GM19452 (cell line): ENCODE results near the gene ARHGEF5.
"Not testable (repeated sequence)": the region's sequence is repeated elsewhere in the genome, so short reads cannot be mapped to it uniquely, and the experiment has no call there.

Source experiments
- ATAC-seq: cut with Tn5 transposase; IDR thresholded peaks from one replicate; pipeline ENCODE4 v1.9.1; 2021; ENCODE audit not compliant: unreplicated experiment

The ARHGEF5 gene

GRCh38 chr7:144355176-144355822, at the start of gene ARHGEF5:
TSS of gene ARHGEF5 (plus strand) at chr7:144355402. CDS start at chr7:144362670, 7,268 bp downstream.
- ATAC-seq = peak; percentile 74

GRCh38 chr7:144309702-144310101, 45.5 kb upstream of the ARHGEF5 start:
- not testable (repeated sequence) for ATAC-seq

DNA sequence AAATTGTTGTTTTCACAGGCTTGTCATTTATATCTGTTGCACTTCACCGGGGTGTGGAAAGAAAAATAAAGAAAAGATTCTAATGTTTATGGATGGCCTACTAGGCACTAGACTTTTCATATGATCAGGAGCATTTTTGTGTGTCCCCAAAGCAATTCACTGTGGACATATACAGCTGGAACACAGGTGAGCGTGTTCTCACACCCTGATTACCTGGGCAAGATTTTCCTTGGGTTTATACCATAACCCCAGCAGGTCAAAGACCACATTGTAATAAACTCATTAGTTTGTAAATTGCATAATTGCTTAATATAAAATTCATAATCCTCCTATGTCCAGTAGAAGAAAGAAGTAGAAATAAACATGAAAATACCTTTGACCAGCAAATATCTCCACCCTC, 44.0 kb upstream of the ARHGEF5 start:
- ATAC-seq = not testable (repeated sequence)

GRCh38 chr7:144311872-144312469, 43.2 kb upstream of the ARHGEF5 start, which contains the start of gene OR2A1:
TSS of gene OR2A1 (plus strand) at chr7:144312419. CDS start at chr7:144318125, 5,706 bp downstream.
- ATAC-seq = not testable (repeated sequence)

DNA sequence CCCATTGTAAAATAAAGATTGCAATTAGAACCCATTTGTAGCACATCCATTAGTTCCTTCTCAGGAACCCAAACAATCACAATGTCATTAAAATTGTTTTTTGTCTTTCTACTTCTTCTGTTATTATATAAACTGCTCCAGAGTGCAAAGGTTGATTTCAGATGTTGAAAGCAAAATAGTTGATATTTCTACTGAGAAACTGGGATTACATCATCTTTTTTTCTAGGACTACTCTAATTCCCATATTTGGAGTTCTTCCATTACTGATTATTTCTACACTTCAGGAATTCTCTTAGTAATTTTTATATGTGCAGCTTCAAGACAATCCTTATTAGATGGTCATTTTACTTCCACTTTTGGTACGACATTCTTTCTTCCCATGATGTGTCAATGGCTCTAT, 37.7 kb upstream of the ARHGEF5 start:
- not testable (repeated sequence) for ATAC-seq

GRCh38 chr7:144319547-144319946, 35.7 kb upstream of the ARHGEF5 start:
- ATAC-seq = not testable (repeated sequence)

DNA sequence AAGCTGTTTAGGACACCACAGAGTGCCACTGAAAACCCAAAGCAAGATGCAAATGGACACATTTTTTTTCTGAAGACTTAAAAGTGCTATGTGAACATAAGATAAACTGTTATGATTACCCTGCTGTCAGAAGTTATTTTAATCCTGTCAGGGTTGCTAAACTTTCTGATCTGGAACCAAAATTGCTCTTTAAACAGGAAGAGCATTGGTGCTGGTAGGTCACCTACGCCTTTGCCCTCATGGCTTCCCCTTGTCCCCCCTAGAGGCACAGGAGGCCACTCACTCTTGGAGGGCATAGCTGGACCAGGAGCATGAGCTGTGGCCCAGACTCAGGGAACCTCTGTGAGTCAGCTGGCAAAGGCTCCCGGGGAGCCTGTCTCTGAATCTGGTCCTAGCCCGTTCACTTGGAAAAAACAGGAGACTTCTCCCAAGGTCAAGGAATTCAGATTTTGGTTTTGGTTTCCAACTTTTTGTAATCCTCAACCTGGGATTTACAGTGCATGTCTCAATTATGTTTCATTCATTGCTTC, 33.5 kb upstream of the ARHGEF5 start:
- ATAC-seq = not testable (repeated sequence)

GRCh38 chr7:144323359-144323758, 31.8 kb upstream of the ARHGEF5 start:
- not testable (repeated sequence) for ATAC-seq

DNA sequence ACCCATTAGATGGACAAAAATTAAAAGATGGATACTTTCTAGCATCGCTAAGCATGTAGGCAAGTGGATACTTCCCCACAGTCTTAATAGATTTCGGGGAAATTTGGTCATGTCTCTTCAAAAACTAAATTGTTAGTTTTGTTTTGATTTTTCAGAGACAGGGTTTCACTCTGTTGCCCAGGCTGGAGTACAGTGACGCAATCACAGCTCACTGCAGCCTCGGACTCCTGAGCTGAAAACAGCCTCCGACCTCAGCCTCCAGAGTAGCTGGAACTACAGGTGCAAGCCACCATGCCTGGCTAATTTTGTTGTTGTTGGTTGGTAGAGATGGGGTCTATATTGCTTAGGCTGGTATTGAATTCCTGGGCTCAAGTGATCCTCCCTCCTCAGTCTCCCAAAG, 29.3 kb upstream of the ARHGEF5 start:
- ATAC-seq = not testable (repeated sequence)

DNA sequence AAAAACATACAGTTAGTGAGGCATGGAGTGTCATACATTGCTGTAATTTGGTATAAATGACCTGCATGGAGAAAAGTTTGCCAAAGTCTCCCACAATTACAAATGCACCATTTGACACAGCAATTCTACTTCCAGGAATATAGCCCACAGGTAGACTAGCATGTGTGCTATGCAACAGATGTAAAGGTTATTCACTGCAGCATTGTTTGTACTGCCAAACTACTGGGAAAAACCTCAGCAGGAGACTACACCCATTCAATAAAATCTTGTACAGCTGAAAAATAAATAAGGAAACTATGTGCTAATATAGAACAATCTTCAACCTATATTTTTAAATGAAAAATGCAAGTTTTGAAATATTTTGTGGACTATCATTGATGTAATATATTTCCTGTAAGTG, 25.2 kb upstream of the ARHGEF5 start:
- ATAC-seq = not testable (repeated sequence)

GRCh38 chr7:144331221-144331995, 23.8 kb upstream of the ARHGEF5 start:
- ATAC-seq = peak; percentile 61

- not testable (repeated sequence) for ATAC-seq
Observed at GRCh38 chr7:144331996-144332288, 23.3 kb upstream of the ARHGEF5 start.

DNA sequence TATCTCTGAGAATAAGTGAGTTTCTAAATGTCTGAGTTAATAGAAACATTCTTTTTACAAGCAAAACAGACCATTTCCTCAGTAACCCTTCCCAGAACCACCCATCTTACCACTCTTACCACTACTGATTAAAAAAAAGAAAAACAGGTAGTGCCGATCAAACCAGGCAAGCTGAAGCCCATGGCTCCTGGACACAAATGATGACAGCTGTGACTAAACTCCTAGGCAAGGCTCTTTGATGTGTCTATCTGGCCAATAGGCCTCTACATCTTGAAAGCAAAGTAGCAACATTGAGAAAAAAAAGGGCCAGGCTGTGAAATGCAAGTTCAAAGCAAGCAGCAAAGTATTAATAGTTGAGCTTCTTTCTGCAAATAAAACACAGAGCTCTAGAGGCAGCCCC, 6.6 kb upstream of the ARHGEF5 start:
- ATAC-seq = peak; percentile 32

GRCh38 chr7:144351667-144352066, 3.5 kb upstream of the ARHGEF5 start:
- not testable (repeated sequence) for ATAC-seq

- not testable (repeated sequence) for ATAC-seq
Observed at GRCh38 chr7:144356185-144356584, 983 bp downstream of the ARHGEF5 start.

DNA sequence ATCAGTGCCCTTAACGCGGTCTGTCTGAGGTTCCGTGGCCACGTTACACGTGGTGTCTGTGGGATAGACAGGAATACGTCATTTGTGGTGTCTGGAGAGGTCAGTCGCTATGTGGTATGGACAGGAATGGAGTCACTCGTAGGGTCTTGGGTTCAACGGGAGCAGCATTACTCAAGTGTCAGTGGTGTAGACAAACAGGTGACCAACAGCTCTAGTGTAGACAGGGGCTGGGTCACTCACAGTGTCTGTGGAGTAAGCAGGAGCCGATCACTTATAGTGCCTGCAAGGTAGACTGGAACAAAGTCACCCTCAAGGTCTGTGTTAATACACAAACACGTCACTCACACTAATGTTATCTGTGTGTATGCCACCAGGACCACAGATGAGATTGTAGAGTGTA, 1.7 kb downstream of the ARHGEF5 start:
- not testable (repeated sequence) for ATAC-seq

- ATAC-seq = not testable (repeated sequence)
Observed at GRCh38 chr7:144362061-144362460, 6.9 kb downstream of the ARHGEF5 start.

- ATAC-seq = not testable (repeated sequence)
Observed at GRCh38 chr7:144365523-144365922, 10.3 kb downstream of the ARHGEF5 start.

DNA sequence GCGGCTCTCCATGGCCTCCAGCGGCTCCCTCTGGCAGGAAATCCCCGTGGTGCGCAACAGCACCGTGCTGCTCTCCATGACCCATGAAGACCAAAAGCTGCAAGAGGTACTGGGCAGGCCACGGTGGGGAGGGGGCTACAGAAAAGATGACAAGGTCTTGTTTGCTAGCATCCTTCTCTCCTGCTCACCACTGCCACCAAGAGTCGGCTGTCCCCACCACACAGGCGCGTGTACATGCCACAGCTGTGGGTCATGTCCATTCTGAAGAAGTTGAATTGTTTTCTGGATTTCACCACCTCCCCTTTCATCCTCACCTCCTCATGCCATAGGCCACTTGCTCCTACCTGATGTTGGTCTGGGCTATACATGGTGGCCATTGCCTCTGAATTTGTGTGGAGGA, 12.0 kb downstream of the ARHGEF5 start:
- not testable (repeated sequence) for ATAC-seq

- not testable (repeated sequence) for ATAC-seq
Observed at GRCh38 chr7:144369221-144369620, 14.0 kb downstream of the ARHGEF5 start.

- ATAC-seq = no peak
Observed at GRCh38 chr7:144378651-144379050, 23.4 kb downstream of the ARHGEF5 start.
